ENCODE results near the gene PFKFB4. TPM values are rescaled to one million over a fixed set of nuclear protein-coding genes. Genes with fewer than 3 reads are reported as not detected.

The PFKFB4 gene
- total and polyA plus RNA-seq, 10 of the 15 experiments (the other 5 are each of a cell fraction or from before 2014, with no cell fraction given): 0.37 to 89.1 (median 5.2) TPM

DNA sequence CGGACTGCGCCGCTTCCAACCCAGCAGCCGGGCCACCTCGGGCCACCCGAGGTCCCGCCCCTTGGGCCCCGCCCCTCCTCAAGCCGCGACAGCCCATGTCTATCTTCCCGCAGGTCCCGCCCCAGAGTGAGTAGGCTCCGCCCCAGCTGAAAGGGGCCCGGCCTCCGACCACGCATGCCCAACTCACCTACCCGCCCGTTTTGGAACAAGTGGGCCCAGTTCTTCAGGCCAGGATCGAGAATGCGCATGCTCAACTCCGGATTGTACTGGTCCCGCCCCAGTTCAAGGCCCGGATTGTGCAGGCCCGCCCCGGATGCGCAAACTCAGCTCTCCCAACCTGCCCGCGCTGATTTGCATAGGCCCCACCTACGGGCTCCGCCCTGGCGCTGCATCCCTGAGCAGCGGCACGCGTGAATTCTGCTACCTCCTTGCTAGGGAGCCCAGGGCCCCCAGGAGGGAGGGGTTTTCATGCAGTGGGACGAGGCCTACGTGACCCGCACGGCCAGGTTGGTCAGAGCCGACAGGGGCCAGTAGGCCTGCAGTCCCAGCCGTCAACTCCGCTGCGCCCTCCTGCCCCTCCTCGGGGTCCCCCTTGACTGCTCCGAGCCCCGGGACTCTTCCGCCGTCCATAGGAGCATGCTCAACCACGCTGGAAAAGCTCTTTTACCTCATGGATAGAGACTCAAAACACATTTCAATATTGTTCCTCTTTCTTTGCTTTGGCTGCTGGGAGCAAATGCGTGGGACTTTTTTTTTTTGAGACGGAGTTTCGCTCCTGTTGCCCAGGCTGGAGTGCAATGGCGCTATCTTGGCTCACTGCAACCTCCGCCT lies at the start of gene PFKFB4 (continued):
- TF ChIP-seq NKRF (conservative IDR thresholded peaks at IDR 0.05) (peak; percentile 75), MYB (IDR thresholded peaks at IDR 0.05; ENCODE audit: borderline replicate concordance, low read depth, low read length) (0 out of 2 replicates have a peak, but pooled peaks have one; percentile 18), TCF12 (IDR thresholded peaks at IDR 0.05; ENCODE audit: low read depth, low read length) (0 out of 2 replicates have a peak, but pooled peaks have one; percentile 2), RB1 (IDR thresholded peaks at IDR 0.05; ENCODE audit: borderline replicate concordance) (peak; percentile 82; the same call in 1 of the 2 replicates), POU2F2 (IDR thresholded peaks at IDR 0.05; ENCODE audit: borderline replicate concordance, low read depth, low read length) (peak; percentile 97; the same call in 2 of the 3 replicates), RELA (IDR thresholded peaks at IDR 0.05; ENCODE audit: borderline replicate concordance, partially characterized antibody) (peak; percentile 32), MTA2 (IDR thresholded peaks at IDR 0.05; ENCODE audit: low read depth) (peak; percentile 64; the same call in 1 of the 2 replicates), IRF4 (IDR thresholded peaks at IDR 0.05; ENCODE audit: low read depth, low read length) (no peak), ELK1 (IDR thresholded peaks at IDR 0.05; ENCODE audit: low read depth, low read length) (0 out of 2 replicates have a peak, but pooled peaks have one; percentile 58), PBX3 (IDR thresholded peaks at IDR 0.05; ENCODE audit: insufficient replicate concordance, low read depth, low read length) (peak; percentile 88), EED (IDR thresholded peaks at IDR 0.05; ENCODE audit: low read depth) (peak; percentile 82), NR2C2 (IDR thresholded peaks at IDR 0.05; ENCODE audit: borderline replicate concordance, control insufficient read depth, insufficient read length, low read depth) (no peak), LARP7 (IDR thresholded peaks at IDR 0.05) (peak; percentile 70; the same call in 1 of the 2 replicates), BHLHE40 (IDR thresholded peaks at IDR 0.05; ENCODE audit: borderline replicate concordance in 1 of 2, low read depth in 2 of 2, low read length in 1 of 2) (peak; percentile 97 to 99), BACH1 (IDR thresholded peaks at IDR 0.05; ENCODE audit: borderline replicate concordance) (peak; percentile 78), CREB1 (IDR thresholded peaks at IDR 0.05; ENCODE audit: low read depth) (peak; percentile 15; the same call in 1 of the 2 replicates), POLR2A (IDR thresholded peaks at IDR 0.05; ENCODE audit: low read depth, low read length) (peak; percentile 77), HDAC2 (IDR thresholded peaks at IDR 0.05) (peak; percentile 37; the same call in 1 of the 2 replicates), MEF2B (IDR thresholded peaks at IDR 0.05; ENCODE audit: partially characterized antibody, poor library complexity, severe bottlenecking) (peak; percentile 22), SPI1 (IDR thresholded peaks at IDR 0.05; ENCODE audit: borderline replicate concordance, insufficient read depth, low read depth, low read length) (no peak)
- TF ChIP-seq, protein P1, sequence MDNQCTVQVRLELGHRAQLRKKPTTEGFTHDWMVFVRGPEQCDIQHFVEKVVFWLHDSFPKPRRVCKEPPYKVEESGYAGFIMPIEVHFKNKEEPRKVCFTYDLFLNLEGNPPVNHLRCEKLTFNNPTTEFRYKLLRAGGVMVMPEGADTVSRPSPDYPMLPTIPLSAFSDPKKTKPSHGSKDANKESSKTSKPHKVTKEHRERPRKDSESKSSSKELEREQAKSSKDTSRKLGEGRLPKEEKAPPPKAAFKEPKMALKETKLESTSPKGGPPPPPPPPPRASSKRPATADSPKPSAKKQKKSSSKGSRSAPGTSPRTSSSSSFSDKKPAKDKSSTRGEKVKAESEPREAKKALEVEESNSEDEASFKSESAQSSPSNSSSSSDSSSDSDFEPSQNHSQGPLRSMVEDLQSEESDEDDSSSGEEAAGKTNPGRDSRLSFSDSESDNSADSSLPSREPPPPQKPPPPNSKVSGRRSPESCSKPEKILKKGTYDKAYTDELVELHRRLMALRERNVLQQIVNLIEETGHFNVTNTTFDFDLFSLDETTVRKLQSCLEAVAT (IDR thresholded peaks at IDR 0.05): peak; percentile 57; the same call in 1 of the 2 replicates
